K562 (cell line): ENCODE measurements around the gene SLC6A7. TPM values are rescaled to one million over a fixed set of nuclear protein-coding genes. Genes with fewer than 3 reads are reported as not detected.

ENCODE experiments used
- ATAC-seq: fragments of 200-7000 bp; cut with Tn5 transposase; 3 replicates; pipeline ENCODE4 v1.9.1; 2020; ENCODE audit warnings: moderate library complexity
- BruUV-seq: library from RNA; stranded (reverse); fragments of 400-500 nt; replicated peaks from 2 replicates; lab custom pipeline; 2021; lab: Mats Ljungman, UMichigan
- CTCF ChIA-PET: fragments of 300-600 bp; formaldehyde crosslinking; extraction: SDS; loops from one replicate; lab custom pipeline; 2021; ENCODE audit warnings: low intra/inter-chr PET ratio; lab: Yijun Ruan, JAX
- POLR2A ChIA-PET: fragments of 300-600, 350-650 bp; sonication (Branson Sonifier 250); formaldehyde crosslinking; extraction: SDS; loops from one replicate; lab custom pipeline; 2021; ENCODE audit warnings: antibody characterized with exemption, inconsistent platforms; lab: Yijun Ruan, JAX
- DNase-seq, 4 experiments: peaks; one replicate each; pipeline versions ENCODE4 v3.0.0 to v3.0.0-alpha.2; 2011 to 2018; ENCODE audit warnings: low spot score in 3 of 4, mixed read lengths in 3 of 4; ENCODE audit errors: extremely low read depth in 1 of 4
- FAIRE-seq: peaks from 2 replicates; lab custom pipeline; 2011; peaks lifted over from hg19 to GRCh38; lab: Jason Lieb, UNC
- H2AFZ ChIP-seq: 2 replicates; pipeline ENCODE4 v1.6.0; 2011; ENCODE audit warnings: low read depth, low read length, control low read depth, inconsistent platforms
- H3K27ac ChIP-seq: fragments of 200-600 bp; 3 replicates; pipeline ENCODE4 v1.8.0; 2011; ENCODE audit warnings: low read depth, mild to moderate bottlenecking, control low read depth, inconsistent platforms, low read length, moderate library complexity, mixed read lengths; ENCODE audit errors: extremely low read depth
- H3K27me3 ChIP-seq, 2 experiments: fragments of 300-600 bp in 1 of 2; 2 replicates in 1 of 2; 3 replicates in 1 of 2; pipeline versions ENCODE4 v1.6.0 to v1.8.0; 2011; ENCODE audit warnings: inconsistent platforms in 2 of 2, low read length in 2 of 2, mild to moderate bottlenecking in 1 of 2, mixed read lengths in 1 of 2, moderate library complexity in 1 of 2; ENCODE audit not compliant: control insufficient read depth in 2 of 2, insufficient read depth in 2 of 2
- H3K36me3 ChIP-seq: fragments of 300-600 bp; 3 replicates; pipeline ENCODE4 v1.8.0; 2011; ENCODE audit warnings: mild to moderate bottlenecking, low read length, inconsistent platforms; ENCODE audit not compliant: control insufficient read depth, insufficient read depth
- H3K4me1 ChIP-seq, 2 experiments: fragments of 200-600 bp in 1 of 2; replicated peaks in 1 of 2; 2 replicates in 1 of 2; 3 replicates in 1 of 2; pipeline versions ENCODE4 v1.5.1 to v1.8.0; 2011; ENCODE audit warnings: inconsistent platforms in 2 of 2, low read length in 2 of 2, mild to moderate bottlenecking in 1 of 2, mixed read lengths in 1 of 2, moderate library complexity in 1 of 2; ENCODE audit not compliant: control insufficient read depth in 2 of 2, insufficient read depth in 2 of 2
- H3K4me2 ChIP-seq: 2 replicates; pipeline ENCODE4 v1.6.1; 2011; ENCODE audit warnings: low read length, control low read depth, inconsistent platforms, mixed read lengths; ENCODE audit not compliant: insufficient read depth
- H3K4me3 ChIP-seq: fragments of 200-600 bp; sonication (generic), shearing (Covaris generic); 2 replicates; pipeline ENCODE4 v1.5.1; 2016; ENCODE audit warnings: control low read depth, inconsistent platforms
- H3K79me2 ChIP-seq: fragments of 200-600 bp; 3 replicates; pipeline ENCODE4 v1.8.0; 2011; ENCODE audit warnings: low read length, inconsistent platforms; ENCODE audit not compliant: control insufficient read depth, insufficient read depth
- H3K9ac ChIP-seq, 2 experiments: 2 replicates each; pipeline versions ENCODE4 v1.6.0 to v1.6.1; 2011; ENCODE audit warnings: low read depth in 2 of 2, low read length in 2 of 2, control low read depth in 1 of 2, inconsistent platforms in 1 of 2, mild to moderate bottlenecking in 1 of 2, mixed read lengths in 1 of 2; ENCODE audit not compliant: insufficient read depth in 1 of 2
- H3K9me1 ChIP-seq: one replicate; pipeline ENCODE4 v1.6.0; 2011; ENCODE audit warnings: inconsistent platforms, mild to moderate bottlenecking, low read length, moderate library complexity; ENCODE audit not compliant: control insufficient read depth, insufficient read depth
- H3K9me3 ChIP-seq: replicated peaks from 2 replicates; pipeline ENCODE4 v1.5.1; 2011; ENCODE audit warnings: low read depth, low read length, inconsistent platforms; ENCODE audit not compliant: control insufficient read depth, insufficient read depth
- H4K20me1 ChIP-seq: replicated peaks from 2 replicates; pipeline ENCODE4 v1.6.1; 2011; ENCODE audit warnings: low read length, inconsistent platforms, mixed read lengths; ENCODE audit not compliant: control insufficient read depth, insufficient read depth
- CEBPG ChIP-seq, 3 experiments: fragments of 200-800 bp in 1 of 3; sonication (Bioruptor generic) in 1 of 3; sonication (generic) in 1 of 3; formaldehyde crosslinking in 1 of 3; IDR thresholded peaks in 2 of 3; conservative IDR thresholded peaks in 1 of 3; 2 replicates each; pipeline versions ENCODE4 v1.6.1 to v1.8.0; 2016 to 2022; ENCODE audit warnings: missing compliant biosample characterization in 2 of 3, missing genetic modification characterization in 2 of 3, mild to moderate bottlenecking in 1 of 3, missing genetic modification reagents in 1 of 3
- KDM2B ChIP-seq: fragments of 250-450 bp; sonication (Bioruptor Pico); IDR thresholded peaks from 2 replicates; pipeline ENCODE4 v1.8.0; 2021; ENCODE audit warnings: mild to moderate bottlenecking, moderate library complexity
- MYNN ChIP-seq, 2 experiments: sonication (generic); formaldehyde crosslinking in 1 of 2; IDR thresholded peaks; 2 replicates each; pipeline versions ENCODE4 v1.5.0 to v1.6.1; 2016 to 2020; ENCODE audit warnings: antibody characterized with exemption in 1 of 2, missing genetic modification reagents in 1 of 2
- PKNOX1 ChIP-seq: fragments of 450-650 bp; IDR thresholded peaks from 2 replicates; pipeline ENCODE4 v1.6.1; 2016
- WGBS: fragments of 100-300 bp; shearing (Covaris generic); methylation state at CpG from one replicate; pipeline ENCODE4 v1.1.6; 2016; ENCODE audit warnings: low coverage, mixed read lengths; ENCODE audit not compliant: insufficient coverage; ENCODE audit errors: missing lambda C conversion rate; 5-methylcytosine and 5-hydroxymethylcytosine counted together
- in situ Hi-C: fragments of 300-500 bp; cut with MboI; formaldehyde crosslinking; loops from 4 replicates; pipeline ENCODE4 v1.15.0; 2018; ENCODE audit warnings: inconsistent platforms, mixed read lengths
- intact Hi-C: fragments of 100-400 bp; cut with micrococcal nuclease; formaldehyde crosslinking; loops from 2 replicates; pipeline ENCODE4 v1.14.2; 2022
- polyA plus RNA-seq, 8 experiments: library from polyadenylated mRNA; depleted of rRNA in 4 of 8; stranded (reverse) in 5 of 8; unstranded in 3 of 8; fragments of >200 nt; fragmentation: Nextera tagmentation in 2 of 8; fragmentation: Illumina TruSeq in 1 of 8; extraction: Ambion mirVana in 2 of 8; extraction: Trizol in 1 of 8; gene quantifications; 2 replicates each; pipeline versions ENCODE4 v1.2.1 to v1.2.3, GENCODE V29; 2011 to 2014; ENCODE audit warnings: inconsistent platforms in 1 of 8, missing spikeins in 1 of 8
- total RNA-seq, 7 experiments: library from RNA; depleted of rRNA in 6 of 7; stranded (reverse); fragments of >200 nt in 6 of 7; fragmentation: Illumina TruSeq in 2 of 7; extraction: Trizol in 2 of 7; gene quantifications; 2 replicates each; pipeline versions ENCODE4 v1.2.1 to v1.2.3, GENCODE V29; 2011 to 2021; ENCODE audit warnings: low replicate concordance in 1 of 7
- TF ChIP-seq, protein P1 (sequence below): fragments of 250-450 bp; sonication (Bioruptor Pico); IDR thresholded peaks from 2 replicates; pipeline ENCODE4 v1.8.0; 2022; ENCODE audit warnings: inconsistent platforms, mild to moderate bottlenecking, moderate library complexity, borderline replicate concordance

The SLC6A7 gene
- total and polyA plus RNA-seq, 9 of the 15 experiments (the other 6 are each of a cell fraction or from before 2014, with no cell fraction given), result not detected

DNA sequence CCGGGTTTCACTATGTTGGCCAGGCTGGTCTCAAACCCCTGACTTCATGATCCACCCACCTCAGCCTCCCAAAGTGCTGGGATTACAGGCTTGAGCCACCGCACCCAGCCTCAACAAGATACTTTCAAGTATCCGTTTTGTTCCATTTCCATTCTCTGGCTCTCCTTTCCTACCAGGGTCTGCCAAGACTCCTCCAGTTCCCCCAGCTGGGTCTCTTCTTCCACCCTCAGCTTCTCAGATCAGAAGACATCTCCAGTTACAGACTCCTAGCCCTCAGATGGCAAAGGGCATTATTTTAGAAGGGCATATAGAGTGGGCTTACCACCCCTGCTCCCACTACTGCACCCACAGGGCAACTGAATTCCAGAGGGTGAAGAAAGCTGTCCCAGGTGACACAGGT, 32.7 kb upstream of the SLC6A7 start (continued):
- no peak for TF ChIP-seq CEBPG (CRISPR knock-in tag; IDR thresholded peaks at IDR 0.05)
- TF ChIP-seq CEBPG (tag; conservative IDR thresholded peaks at IDR 0.05 in 1 of 2, IDR thresholded peaks at IDR 0.05 in 1 of 2), result no peak
- TF ChIP-seq KDM2B (CRISPR knock-in tag), result no peak
- no peak for TF ChIP-seq MYNN (IDR thresholded peaks at IDR 0.05)
- TF ChIP-seq MYNN (CRISPR knock-in tag; IDR thresholded peaks at IDR 0.05), result no peak

DNA sequence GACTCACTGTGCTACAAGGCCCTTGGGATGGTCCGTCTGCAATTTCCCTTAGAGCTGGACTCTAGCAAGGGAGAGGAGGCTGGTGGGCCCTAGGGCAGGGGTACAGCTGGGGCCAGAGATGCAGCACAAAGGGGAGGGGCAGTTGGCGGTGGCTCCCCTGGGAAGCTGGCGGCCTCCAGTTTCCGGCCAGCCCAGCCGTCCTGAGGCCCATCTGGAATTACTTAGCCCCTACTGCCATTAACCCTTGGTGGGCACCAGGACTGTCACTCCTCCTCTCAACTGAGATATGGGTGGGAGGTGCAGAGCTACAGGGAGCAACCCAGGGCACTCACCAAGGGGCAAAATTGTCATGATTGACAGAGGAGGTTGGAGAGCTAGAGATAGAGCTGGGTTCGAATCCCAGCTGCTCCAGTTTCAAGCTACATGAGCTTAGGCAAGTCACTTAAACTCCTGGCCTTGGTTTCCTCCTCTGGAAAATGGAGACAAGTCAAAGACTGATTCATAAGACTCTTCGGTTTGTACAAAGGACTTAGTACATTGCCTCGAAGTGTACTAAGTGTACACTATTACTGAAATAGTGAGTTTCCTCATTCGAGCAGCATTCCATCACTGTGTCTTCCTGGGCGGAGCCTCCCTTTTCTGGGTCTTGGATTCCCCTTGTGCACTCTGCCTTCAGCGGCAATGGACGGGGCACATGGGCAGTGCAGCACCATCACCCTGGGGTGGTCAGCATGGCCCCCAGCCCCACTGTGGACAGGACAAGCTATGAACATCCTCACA, 31.5 kb upstream of the SLC6A7 start:
- no peak for FAIRE-seq
- intact Hi-C loops (no loop called here), in situ Hi-C loops (no loop called here)
- Histone ChIP-seq H2AFZ (no peak overlapping the region), H3K9me1 (no peaks in the 10 kb centered on the region), H3K9ac (no peak overlapping the region), H4K20me1 (no peaks in the 10 kb centered on the region; the same call in 1 of the 2 replicates), H3K9me3 (no peaks in the 10 kb centered on the region), H3K27me3 (peaks cover 10 to 25% of the 10 kb centered on the region in 2 experiments; a peak in 3 of 5 replicates), H3K4me1 (peaks cover 24 to 26% of the 10 kb centered on the region in 2 experiments), H3K27ac (no peak overlapping the region), H3K79me2 (no peaks in the 10 kb centered on the region), H3K4me2 (no peak overlapping the region), H3K36me3 (no peaks in the 10 kb centered on the region), H3K4me3 (no peak overlapping the region)
- TF ChIP-seq PKNOX1, result peak; percentile 40; the same call in 1 of the 2 replicates
- TF ChIP-seq, protein P1, sequence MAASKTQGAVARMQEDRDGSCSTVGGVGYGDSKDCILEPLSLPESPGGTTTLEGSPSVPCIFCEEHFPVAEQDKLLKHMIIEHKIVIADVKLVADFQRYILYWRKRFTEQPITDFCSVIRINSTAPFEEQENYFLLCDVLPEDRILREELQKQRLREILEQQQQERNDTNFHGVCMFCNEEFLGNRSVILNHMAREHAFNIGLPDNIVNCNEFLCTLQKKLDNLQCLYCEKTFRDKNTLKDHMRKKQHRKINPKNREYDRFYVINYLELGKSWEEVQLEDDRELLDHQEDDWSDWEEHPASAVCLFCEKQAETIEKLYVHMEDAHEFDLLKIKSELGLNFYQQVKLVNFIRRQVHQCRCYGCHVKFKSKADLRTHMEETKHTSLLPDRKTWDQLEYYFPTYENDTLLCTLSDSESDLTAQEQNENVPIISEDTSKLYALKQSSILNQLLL (CRISPR knock-in tag), result no peak
- BruUV-seq, result no TSS peak
- CTCF ChIA-PET, result interaction anchor here (0.6 kb wide), 1 partner anchor 28 kb away, joined by 3 read pairs; no protein-coding TSS in a partner anchor
- no peak for DNase-seq
- POLR2A ChIA-PET, result interaction anchor here (0.5 to 0.7 kb wide), 2 partner anchors 34 to 67 kb away, joined by 3 read pairs; no protein-coding TSS in a partner anchor
- no peak for ATAC-seq
- 34% methylated on average over 12 of the region's 12 CpGs for WGBS
